LNCaP clone FGC (cell line): ENCODE measurements around the gene INPP5J.
"Not testable (repeated sequence)": the region's sequence is repeated elsewhere in the genome, so short reads cannot be mapped to it uniquely, and the experiment has no call there.

Source experiments
- DNase-seq: peaks from one replicate; pipeline ENCODE4 v3.0.0-alpha.2; 2011; ENCODE audit warnings: low read depth
- H3K4me3 ChIP-seq: 2 replicates; pipeline ENCODE4 v1.5.1; 2011; ENCODE audit warnings: mild to moderate bottlenecking, low read depth, low read length, control low read depth
- TF ChIP-seq, protein P1 (sequence below): IDR thresholded peaks from 2 replicates; pipeline ENCODE4 v1.5.1; 2012; ENCODE audit warnings: mild to moderate bottlenecking; ENCODE audit not compliant: control insufficient read depth, insufficient read depth; ENCODE audit errors: extremely low read depth

INPP5J gene

GRCh38 chr22:31122532-31123291, at the start of gene INPP5J:
Gene INPP5J (plus strand): TSS chr22:31122966. CDS start chr22:31123015, 49 bp downstream.
- DNase-seq: peak; percentile 41
- TF ChIP-seq, protein P1, sequence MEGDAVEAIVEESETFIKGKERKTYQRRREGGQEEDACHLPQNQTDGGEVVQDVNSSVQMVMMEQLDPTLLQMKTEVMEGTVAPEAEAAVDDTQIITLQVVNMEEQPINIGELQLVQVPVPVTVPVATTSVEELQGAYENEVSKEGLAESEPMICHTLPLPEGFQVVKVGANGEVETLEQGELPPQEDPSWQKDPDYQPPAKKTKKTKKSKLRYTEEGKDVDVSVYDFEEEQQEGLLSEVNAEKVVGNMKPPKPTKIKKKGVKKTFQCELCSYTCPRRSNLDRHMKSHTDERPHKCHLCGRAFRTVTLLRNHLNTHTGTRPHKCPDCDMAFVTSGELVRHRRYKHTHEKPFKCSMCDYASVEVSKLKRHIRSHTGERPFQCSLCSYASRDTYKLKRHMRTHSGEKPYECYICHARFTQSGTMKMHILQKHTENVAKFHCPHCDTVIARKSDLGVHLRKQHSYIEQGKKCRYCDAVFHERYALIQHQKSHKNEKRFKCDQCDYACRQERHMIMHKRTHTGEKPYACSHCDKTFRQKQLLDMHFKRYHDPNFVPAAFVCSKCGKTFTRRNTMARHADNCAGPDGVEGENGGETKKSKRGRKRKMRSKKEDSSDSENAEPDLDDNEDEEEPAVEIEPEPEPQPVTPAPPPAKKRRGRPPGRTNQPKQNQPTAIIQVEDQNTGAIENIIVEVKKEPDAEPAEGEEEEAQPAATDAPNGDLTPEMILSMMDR: no peak
- peak within 1 kb of the TSS; percentile 83 for H3K4me3 ChIP-seq

- not testable (repeated sequence) for DNase-seq, H3K4me3 ChIP-seq
Observed at GRCh38 chr22:31073125-31073524, 49.6 kb upstream of the INPP5J start.

GRCh38 chr22:31073545-31074145, 49.1 kb upstream of the INPP5J start:
- DNase-seq, H3K4me3 ChIP-seq: not testable (repeated sequence)

DNA sequence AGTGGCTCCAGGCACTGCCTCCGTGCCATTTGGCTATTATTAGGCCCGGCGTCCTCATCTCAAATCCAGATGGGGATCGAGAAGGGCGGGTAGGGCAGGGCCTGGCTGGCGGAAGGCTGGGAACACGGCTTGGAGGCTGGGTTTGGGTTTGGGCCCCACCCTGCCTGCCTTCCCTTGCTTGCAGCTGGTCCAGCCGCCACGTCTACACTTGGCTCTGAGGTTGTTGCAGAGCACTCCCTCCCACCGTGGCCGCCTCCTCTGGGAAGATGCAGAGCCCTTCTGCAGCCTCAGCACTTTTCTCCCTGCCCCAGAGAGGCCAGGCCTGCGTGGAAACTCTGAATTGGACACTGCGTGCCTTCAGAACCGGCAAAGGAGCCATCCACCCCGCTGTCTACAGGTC, 46.8 kb upstream of the INPP5J start:
- no peak overlapping the region for H3K4me3 ChIP-seq
- TF ChIP-seq, protein P1: no peak
- DNase-seq: no peak

DNA sequence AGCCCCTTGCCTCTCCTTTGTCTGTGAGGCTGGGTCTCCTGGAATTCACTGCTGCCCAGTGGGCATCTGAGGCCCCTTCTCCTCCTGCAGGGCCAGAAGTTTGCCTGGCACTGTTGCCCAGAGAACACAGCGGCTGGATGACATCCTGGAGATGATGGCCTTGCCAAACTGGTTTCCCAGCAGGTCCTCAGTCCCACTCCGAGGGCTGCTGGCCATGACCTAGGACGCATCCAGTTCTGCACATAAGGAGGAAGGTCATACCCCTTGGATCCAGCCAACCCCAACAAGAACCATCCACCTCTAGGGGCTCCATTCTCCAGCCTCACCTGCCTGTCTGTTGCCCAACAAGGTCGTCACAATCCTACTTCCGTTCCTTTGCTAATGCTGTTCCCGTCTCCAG, 45.1 kb upstream of the INPP5J start:
- H3K4me3 ChIP-seq: no peak overlapping the region
- peak; percentile 30 for DNase-seq
- TF ChIP-seq, protein P1: no peak

DNA sequence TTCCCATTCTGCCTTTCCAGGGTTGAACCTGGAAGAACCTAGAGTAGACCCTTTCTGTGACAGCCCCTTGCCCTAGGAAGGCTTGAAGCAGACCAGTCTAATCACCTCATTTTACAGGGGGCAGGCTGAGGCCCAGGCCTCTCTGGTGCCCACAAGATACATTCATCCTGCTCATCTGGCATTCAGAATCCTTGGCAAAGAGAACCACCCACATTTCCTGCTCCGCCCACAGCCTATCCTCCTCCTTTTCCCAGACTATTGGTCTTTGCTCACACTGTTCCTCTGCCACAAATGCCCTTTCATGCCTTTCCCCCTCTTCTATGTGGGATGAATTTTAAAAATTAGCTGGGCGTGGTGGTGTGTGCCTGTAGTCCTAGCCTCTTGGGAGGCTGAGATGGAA, 44.4 kb upstream of the INPP5J start:
- not testable (repeated sequence) for DNase-seq, H3K4me3 ChIP-seq

- no peak overlapping the region for H3K4me3 ChIP-seq
- TF ChIP-seq, protein P1: no peak
- no peak for DNase-seq
Observed at GRCh38 chr22:31079095-31079642, 43.6 kb upstream of the INPP5J start.

DNA sequence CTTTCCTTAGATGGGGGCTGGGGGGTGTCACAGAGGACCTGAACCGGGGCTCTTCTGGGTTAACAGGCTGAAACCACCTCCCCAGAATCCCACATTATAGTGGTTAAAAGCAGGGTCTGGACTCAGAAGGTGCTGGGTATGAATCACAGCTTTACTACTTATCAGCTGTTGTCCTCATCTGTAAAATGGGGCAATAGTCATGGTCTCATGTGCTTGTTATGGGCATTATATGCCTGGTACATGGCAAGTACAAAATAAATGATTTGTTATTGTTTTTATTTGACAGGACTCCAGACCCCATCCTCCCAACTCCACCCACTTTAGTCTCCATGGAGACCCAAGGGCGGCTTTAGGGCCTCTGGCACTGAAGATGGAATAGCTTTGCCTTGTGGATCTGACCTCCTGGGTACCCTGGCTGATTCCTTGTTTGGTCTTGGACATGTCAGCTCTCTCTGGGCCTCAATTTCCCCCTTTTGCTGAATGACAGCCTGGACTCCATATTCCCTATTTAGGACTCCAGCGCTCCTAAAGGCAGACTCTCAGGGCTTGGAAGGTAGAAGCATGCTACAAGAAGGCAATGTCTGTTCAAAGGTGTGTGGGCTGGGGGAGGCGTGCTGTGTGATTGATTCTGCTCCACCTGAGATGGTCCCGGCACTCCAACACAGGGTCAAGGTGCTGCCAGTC, 42.5 kb upstream of the INPP5J start:
- no peak for DNase-seq

More for the DNA sequence above, 42.5 kb upstream of the INPP5J start:
- peak overlapping the region; percentile 91 for H3K4me3 ChIP-seq
- TF ChIP-seq, protein P1: no peak
